ENCODE results near the gene MRPL34.

Gene MRPL34

GRCh38 chr19:17311455-17312188 lies 6.0 kb downstream of the MRPL34 start:
- DNase-seq, result no peak

- DNase-seq, result no peak
Measured at GRCh38 chr19:17312189-17313113, 6.8 kb downstream of the MRPL34 start.

- DNase-seq, result no peak
Measured at GRCh38 chr19:17314007-17314593, 8.4 kb downstream of the MRPL34 start.

GRCh38 chr19:17318966-17319365 lies 13.3 kb downstream of the MRPL34 start:
- DNase-seq, result no peak

- DNase-seq, result no peak
Measured at GRCh38 chr19:17319473-17320238, 14.0 kb downstream of the MRPL34 start.

DNA sequence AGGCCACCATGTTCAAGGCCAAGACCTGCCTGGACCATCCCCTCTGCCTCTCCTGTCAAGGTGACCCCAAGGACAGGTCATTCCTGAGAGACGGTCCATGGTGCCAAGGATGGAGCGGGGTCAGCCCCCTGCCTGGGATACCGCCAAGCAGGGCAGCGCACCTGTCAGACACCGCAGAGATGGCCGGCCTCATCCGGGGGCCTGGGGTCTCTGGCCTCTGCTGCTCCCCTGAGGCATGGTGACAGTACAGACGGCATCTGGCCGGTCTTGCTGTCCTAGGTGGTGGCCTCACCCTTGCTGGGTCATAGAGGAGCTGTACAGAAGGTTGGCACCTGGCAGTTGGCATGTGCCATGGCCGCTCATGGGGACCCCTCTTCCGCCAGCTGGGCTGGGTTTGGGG lies 14.8 kb downstream of the MRPL34 start:
- no peak for DNase-seq

- DNase-seq, result no peak
Measured at GRCh38 chr19:17321655-17322489, 16.2 kb downstream of the MRPL34 start.

DNA sequence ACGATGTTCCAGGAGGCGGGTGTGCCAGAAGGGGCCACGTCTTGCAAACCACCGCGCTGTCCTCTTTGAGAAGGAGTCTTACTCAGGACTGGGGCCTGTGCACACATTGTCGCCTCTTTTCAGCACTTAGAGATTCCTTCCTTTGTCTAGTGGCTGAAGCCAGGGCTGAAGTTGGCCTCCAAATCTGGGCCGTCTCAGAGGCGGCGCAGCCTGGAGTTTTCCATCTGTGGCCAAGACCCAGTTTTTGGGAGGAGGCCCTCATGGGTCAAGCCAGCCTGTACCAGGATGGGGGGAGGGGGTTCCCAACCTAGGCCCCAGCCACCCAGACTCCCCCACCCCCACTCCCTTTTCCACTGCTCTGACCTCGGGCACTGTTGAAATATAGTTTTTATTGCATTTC lies 17.2 kb downstream of the MRPL34 start:
- DNase-seq, result no peak

- DNase-seq, result no peak
Measured at GRCh38 chr19:17323300-17323963, 17.8 kb downstream of the MRPL34 start.

- DNase-seq, result peak; percentile 41
Measured at GRCh38 chr19:17323964-17324332, 18.3 kb downstream of the MRPL34 start.

- DNase-seq, result no peak
Measured at GRCh38 chr19:17324357-17325114, 18.9 kb downstream of the MRPL34 start.

DNA sequence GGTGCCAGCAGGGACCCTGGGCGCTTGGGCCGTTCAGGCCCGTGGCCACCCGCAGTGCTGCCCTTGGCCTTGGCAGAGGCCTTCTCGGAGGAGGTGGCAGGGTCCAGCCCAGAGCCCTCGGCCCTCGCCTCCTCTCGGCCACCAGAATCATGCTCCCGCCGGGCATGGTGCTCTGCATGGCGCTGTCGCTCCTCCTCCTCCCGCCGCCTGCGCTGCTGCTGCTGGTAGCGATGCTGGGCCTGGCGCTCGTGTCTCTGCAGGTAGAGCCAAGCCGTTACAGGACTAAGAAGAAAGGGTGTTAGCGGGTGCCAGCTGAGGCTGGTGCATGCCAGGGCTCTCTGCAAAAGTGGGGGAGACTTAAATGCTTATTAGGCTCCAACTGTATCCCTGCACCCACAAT lies 19.5 kb downstream of the MRPL34 start:
- DNase-seq, result no peak

GRCh38 chr19:17325881-17326594 lies 20.4 kb downstream of the MRPL34 start:
- no peak for DNase-seq

DNA sequence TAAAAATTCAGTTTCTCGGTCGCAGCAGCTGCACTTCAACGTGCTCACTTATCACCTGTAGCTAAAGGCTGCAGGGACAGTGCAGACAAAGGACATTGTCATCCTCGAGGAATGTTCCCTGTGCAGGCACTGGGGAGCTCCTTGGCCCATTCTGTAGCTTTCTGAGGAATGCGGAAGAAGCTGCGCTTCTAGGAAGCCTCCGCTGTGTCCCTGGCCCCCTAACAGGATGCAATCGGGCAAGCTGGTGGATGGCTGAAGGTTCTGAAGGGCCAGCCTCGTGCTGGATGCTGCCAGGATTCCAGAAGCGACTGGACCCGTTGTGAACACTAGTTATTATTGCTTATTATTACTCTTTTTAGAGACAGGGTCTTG lies 20.9 kb downstream of the MRPL34 start:
- DNase-seq, result no peak

DNA sequence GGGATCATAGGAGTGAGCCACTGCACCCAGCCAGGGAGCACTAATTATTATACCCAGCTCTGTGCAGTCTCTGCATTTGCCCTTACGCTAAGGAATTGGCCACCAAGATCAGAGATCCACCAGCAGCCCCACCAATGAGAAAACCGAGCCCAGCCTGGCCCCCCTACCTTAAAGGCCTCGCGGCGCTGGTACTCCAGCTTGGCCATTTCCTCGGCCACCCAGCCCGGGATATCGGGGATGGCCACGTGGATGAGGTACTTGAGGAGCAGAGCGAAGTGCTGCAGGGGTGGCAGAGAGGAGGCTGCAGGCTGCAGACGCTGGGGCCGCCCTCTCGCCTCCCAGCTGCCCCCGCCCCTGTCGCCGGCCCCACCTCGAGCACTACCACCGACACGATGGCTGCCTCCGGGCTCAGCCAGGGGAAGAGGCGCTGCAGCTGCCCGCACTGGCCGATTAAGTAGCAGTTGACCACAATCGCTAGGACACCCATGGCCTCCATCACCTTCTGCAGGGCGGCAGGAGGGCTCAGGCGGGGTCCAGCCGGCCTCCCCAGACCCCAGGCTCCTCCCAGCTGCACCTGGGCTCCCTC lies 21.5 kb downstream of the MRPL34 start:
- DNase-seq, result no peak

DNA sequence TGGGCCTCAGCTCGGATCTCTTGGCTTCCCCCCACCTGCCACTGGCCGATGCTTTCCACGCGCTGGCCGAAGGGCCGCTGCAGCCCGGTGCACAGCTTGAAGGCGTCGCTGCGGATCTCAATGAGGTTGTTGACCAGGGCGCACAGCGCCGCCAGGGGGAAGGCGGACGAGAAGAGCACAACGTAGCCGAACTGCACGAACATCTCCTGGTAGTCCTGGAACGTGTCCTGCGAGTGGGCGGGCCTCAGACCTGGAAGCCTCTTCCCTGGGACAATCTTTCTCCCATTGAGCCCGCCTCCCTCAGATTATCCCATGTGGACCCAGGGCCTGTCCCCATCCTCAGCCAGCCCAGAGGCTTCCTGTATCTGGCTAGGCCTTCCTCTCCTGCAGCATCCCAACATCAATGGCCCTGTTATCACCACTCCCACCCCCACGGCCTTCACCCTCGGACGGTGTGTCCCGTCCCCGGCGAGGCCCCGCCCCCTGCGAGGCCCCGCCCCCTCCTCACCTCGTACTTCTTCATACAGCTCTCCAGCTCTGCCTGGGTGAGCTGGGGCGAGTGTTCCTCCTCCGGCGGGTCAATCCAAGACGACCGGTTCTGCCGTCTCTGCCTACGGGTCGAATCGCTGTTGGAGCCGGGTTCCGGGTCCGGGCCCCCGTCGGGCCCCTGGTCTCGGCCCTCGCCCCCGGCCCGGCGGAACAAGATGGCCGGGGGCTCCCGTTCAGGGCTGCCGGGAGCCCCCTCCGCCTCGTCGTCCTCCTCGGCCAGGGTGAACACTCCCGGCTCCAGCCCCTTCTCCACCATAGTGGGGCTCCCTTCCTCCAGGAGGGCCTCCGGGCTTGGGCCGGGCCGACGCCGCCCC lies 22.2 kb downstream of the MRPL34 start:
- DNase-seq, result peak; percentile 82

DNA sequence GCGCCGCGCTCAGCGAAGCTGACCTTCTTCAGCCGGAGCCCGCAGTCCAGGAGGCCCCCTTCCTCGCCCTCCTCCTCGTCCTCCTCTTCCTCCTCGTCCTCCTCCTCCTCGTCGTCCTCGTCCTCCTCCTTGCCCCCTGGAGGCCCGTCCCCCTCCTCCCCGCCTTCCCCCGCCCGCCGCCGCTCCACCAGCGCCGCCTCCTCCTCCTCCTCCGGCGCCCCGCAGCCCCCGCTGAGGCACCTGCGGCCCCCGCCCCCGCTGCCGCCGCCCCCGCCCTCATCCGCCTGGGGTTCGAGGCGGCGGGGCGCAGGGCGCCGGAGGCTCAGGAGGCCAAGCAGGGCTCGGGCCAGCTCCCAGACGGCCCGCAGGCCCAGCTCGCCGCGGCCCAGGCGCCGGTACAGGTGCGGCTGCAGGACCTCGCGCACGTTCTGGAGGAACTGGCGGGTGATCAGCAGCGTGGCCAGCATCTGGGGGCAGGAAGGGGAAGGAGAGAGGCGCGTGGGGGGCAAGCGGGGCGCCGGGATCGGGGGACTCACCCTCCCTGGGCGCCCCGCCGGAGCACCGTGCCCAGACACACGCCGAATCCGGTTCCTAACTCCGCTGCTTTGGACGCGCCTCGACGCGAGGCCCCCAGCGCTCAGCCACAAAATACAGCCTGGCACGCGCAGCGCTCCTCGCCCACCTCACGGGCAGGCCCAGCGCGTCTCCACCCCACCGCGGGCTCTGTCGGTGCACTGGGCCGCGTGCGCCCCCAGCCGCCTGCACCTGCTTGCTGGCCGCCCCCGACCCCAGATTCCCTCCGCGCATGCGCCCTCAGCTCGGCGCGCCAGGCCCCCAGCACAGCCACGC lies 23.1 kb downstream of the MRPL34 start:
- peak; percentile 79 for DNase-seq

Measured in CD4-positive, alpha-beta T cell treated with Interleukin-6 for 4 hours (primary cell).